Large intestine (tissue), 3 donors: ENCODE measurements around the gene FRS2. TPM values are rescaled to one million over a fixed set of nuclear protein-coding genes. Genes with fewer than 3 reads are reported as not detected.

Experiments
- DNase-seq, 2 donors: peaks; one replicate each; pipeline versions ENCODE4 v3.0.0 to v3.0.0-alpha.2; 2013
- H3K27ac ChIP-seq: one replicate; pipeline ENCODE4 v1.5.1; 2013; ENCODE audit warnings: low read length
- H3K27me3 ChIP-seq: 2 replicates; pipeline ENCODE4 v1.6.1; 2013; ENCODE audit warnings: low read length; ENCODE audit not compliant: control insufficient read depth, insufficient read depth
- H3K36me3 ChIP-seq: 2 replicates; pipeline ENCODE4 v1.6.1; 2013; ENCODE audit warnings: low read length; ENCODE audit not compliant: control insufficient read depth, insufficient read depth
- H3K4me1 ChIP-seq: one replicate; pipeline ENCODE4 v1.6.1; 2013; ENCODE audit warnings: low read length; ENCODE audit not compliant: control insufficient read depth, insufficient read depth
- H3K4me3 ChIP-seq: one replicate; pipeline ENCODE4 v1.5.1; 2013; ENCODE audit warnings: low read length
- H3K9me3 ChIP-seq: one replicate; pipeline ENCODE4 v1.6.1; 2013; ENCODE audit warnings: mild to moderate bottlenecking, low read depth, low read length, moderate library complexity; ENCODE audit not compliant: control insufficient read depth
- WGBS: methylation state at CpG from one replicate; pipeline ENCODE4 v1.1.5; 2013; ENCODE audit warnings: low lambda C conversion rate; ENCODE audit not compliant: insufficient coverage; 5-methylcytosine and 5-hydroxymethylcytosine counted together
- polyA plus RNA-seq: library from polyadenylated mRNA; unstranded; fragments of 120-200 nt; gene quantifications from one replicate; pipeline ENCODE4 v1.2.1, GENCODE V29; 2013

FRS2 gene
- polyA plus RNA-seq, 1 donor = 30.9 TPM

DNA sequence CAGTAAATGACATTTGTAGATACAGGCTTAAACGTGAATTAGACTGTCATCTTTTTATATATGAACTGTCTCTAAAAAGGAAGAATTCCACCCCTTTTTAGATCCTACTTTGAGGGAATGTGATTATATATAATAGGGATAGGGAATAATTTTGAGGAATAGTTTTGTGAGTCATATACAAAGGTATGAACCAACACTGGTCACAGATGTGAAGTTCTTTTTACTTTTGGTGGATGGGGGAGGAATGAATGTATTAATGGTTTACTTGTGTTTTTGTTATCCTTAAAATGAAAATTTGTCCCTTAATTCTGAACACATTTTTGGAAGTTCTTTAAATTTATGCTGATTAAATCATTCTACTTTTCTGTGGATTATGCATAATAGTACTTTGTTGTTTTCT lies 30.4 kb downstream of the FRS2 start:
- no peaks in the 10 kb centered on the region for H3K9me3 ChIP-seq
- H3K27me3 ChIP-seq = no peaks in the 10 kb centered on the region
- WGBS = 86% methylated on average over 1 of the region's 1 CpG
- no peaks in the 10 kb centered on the region for H3K4me1 ChIP-seq
- no peak overlapping the region for H3K4me3 ChIP-seq
- no peak for DNase-seq
- H3K27ac ChIP-seq = no peak overlapping the region
- H3K36me3 ChIP-seq = peaks cover 5% of the 10 kb centered on the region

DNA sequence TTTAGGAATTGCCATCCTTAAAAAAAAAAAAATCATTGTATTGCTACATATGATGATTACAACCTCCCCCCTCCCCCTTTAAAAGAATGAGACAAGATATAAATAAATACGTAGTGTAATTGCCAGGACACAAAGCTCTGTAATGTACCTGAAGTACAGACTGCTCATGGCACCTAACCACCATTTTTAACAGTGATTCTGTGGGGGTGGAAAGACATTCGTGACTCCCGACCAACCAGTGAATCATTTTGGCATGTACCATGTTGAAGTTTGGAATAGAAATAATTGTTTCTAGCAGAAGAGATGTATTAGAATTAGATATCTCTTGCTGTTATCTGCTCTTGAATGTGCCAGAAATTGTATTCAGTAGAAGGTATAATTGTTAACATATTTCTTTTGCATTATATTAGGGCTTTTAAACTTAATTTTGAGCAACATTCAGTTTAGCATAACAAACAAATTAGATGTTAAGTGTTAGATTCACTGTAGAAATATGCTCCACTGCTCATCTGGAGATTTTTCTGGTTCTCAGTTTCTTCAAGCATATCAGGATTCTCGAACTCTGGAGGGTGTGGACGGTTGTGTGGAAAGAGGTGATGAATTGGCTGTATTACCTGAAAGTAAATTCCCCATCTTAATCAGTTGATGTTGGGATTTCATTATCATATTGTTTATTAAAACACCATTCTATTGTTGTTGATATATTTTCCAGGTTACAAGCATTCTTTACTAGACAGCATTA lies 31.1 kb downstream of the FRS2 start:
- Histone ChIP-seq H3K4me3 (no peak overlapping the region), H3K27me3 (no peaks in the 10 kb centered on the region), H3K9me3 (no peaks in the 10 kb centered on the region), H3K27ac (no peak overlapping the region), H3K4me1 (no peaks in the 10 kb centered on the region), H3K36me3 (peaks cover 5% of the 10 kb centered on the region)
- DNase-seq = no peak
- WGBS = no CpG with 5 or more reads among the region's 5 CpGs

DNA sequence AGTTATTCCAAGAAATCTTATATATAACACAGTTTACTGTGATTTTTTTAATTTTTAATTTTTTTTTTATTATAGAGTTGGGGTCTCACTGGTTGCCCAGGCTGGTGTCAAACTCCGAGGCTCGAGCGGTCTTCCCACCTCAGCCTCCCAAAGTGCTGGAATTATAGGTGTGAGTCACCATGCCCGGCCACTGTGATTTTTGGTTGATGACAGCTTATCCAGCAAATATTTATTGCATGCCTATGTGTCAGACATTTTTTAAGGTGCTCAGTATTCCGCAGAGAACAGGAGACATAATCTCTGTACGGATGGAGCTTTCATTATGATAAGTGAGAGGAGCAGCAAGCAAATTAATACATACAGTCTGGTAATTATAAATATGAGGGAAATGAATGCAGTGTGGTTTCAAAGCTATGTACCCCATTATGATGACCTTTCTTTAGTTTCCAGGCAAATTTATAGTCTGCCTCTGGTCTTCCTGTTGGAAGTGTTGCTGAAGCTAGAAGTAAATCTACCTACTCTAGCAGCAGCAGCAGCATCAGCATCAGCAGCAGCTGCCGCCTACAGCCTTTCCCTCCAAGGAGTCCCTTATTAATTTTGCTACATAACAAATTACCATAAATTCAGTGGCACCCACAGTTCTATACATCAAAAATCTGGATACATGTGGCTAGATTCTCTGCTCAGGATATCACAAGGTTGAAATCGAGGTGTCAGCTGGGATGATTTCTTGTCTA lies 32.3 kb downstream of the FRS2 start:
- H3K27me3 ChIP-seq = no peaks in the 10 kb centered on the region
- no peak overlapping the region for H3K27ac ChIP-seq
- DNase-seq = no peak
- peaks cover 5% of the 10 kb centered on the region for H3K36me3 ChIP-seq
- H3K4me1 ChIP-seq = no peaks in the 10 kb centered on the region
- WGBS = no CpG with 5 or more reads among the region's 8 CpGs
- H3K9me3 ChIP-seq = no peaks in the 10 kb centered on the region
- no peak overlapping the region for H3K4me3 ChIP-seq

DNA sequence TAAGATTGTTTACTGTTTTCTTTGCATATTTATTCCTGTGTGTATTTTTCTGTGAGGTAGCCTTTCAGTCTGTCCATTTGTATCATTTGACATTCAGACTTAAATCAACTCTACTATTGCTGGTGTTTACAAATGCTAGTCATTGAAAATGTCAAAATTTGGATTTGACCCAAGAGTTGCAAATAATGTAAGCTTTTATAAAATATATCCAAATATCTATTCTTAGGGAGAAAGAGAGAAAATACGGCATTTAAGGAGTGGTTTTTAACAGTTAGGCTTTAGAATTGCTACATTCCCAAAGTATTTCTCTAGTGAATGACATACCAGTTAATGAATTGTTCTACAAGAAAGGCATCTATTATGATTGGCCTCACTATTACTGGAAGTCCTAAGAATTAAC lies 37.9 kb downstream of the FRS2 start:
- Histone ChIP-seq H3K4me1 (no peaks in the 10 kb centered on the region), H3K9me3 (no peaks in the 10 kb centered on the region), H3K36me3 (no peaks in the 10 kb centered on the region), H3K27ac (no peak overlapping the region), H3K27me3 (no peaks in the 10 kb centered on the region), H3K4me3 (no peak overlapping the region)
- no peak for DNase-seq
- no CpG with 5 or more reads among the region's 1 CpG for WGBS

DNA sequence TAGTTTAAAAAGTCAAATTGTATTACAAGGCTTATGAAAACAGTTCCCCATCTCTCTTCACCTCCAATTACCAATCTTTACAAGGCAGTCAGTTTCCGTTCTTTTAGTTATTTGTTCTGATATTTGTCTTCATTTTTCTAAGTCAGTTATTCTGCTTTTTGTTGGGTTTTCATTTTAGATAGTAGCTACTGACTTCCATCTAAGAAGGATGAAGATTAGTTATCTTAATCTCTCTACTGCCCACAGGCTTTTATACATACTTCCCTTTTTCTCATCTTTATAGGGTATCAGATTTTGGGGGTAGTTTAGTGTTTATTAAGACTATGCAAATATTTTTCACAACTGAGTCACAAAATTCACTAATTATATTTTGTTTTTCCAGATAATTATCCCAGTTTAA lies 38.4 kb downstream of the FRS2 start:
- Histone ChIP-seq H3K27me3 (no peaks in the 10 kb centered on the region), H3K9me3 (no peaks in the 10 kb centered on the region), H3K4me1 (no peaks in the 10 kb centered on the region), H3K27ac (no peak overlapping the region), H3K4me3 (no peak overlapping the region), H3K36me3 (no peaks in the 10 kb centered on the region)
- no peak for DNase-seq
- no CpG with 5 or more reads among the region's 1 CpG for WGBS

DNA sequence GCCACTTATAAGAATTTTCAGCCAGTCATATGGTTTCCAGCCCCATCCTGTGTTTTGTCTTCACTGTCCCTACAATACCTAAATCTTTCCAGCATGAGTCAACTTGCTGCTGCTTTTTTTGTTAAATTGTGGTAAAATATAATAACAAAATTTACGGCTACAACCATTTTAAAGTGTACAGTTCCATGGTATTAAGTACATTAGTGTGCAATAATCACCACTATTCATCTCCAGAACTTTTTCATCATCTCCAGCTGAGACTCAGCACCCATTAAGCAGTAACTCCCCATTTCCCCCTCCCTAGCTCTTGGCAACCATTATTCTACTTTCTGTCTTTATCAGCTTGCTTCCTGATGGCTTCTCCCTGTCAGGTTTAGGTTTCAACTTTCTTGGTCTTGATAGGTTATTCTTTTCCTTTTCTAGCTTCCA lies 39.1 kb downstream of the FRS2 start:
- H3K27me3 ChIP-seq = no peaks in the 10 kb centered on the region
- no CpG with 5 or more reads among the region's 1 CpG for WGBS
- DNase-seq = no peak
- no peak overlapping the region for H3K4me3 ChIP-seq
- no peaks in the 10 kb centered on the region for H3K36me3 ChIP-seq
- no peak overlapping the region for H3K27ac ChIP-seq
- no peaks in the 10 kb centered on the region for H3K9me3 ChIP-seq
- H3K4me1 ChIP-seq = no peaks in the 10 kb centered on the region

DNA sequence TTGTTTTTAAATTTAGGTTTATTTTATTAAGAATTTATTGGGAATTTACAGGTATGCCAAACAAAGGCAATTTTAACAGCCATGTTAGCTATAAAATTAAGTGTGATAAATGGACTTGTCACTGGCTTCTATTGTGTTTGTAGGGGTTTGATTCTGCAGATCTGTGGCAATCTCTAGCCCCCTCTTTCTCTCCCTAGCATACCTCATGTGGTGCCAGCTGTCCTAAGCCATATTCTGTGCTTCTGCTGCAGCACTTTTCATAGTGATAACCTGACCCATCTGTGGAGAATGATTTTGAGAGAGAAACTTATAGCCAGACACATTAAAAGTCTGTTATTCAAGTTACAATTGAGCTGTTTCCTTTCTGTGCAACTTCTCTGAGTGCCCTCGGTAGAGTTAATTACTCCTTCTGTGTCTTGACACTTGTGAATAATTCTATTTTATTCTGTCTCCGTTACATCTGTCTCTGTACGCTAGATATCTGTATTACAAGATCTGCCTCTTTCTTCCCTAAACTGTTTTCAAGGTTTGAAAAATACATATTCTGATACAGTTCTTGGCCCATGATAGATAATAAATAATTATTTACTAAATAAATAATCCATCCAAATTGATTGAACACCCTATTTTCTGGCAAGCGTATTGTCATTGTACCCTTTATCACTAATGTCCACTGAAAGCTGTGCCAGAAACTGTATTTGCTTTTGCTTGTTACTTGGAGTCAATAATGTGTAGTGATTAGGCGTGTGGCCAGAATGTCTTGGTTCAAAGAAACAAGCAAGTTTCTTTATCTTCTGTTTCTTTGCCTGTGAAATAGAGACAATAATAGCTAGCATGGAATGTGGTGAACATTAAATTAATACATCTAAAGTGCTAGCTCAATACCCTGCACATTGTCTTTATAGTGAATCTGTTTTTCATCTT lies 40.0 kb downstream of the FRS2 start:
- WGBS = 67% methylated on average over 4 of the region's 5 CpGs
- Histone ChIP-seq H3K27ac (no peak overlapping the region), H3K9me3 (no peaks in the 10 kb centered on the region), H3K4me1 (no peaks in the 10 kb centered on the region), H3K36me3 (no peaks in the 10 kb centered on the region), H3K4me3 (no peak overlapping the region), H3K27me3 (no peaks in the 10 kb centered on the region)
- no peak for DNase-seq

DNA sequence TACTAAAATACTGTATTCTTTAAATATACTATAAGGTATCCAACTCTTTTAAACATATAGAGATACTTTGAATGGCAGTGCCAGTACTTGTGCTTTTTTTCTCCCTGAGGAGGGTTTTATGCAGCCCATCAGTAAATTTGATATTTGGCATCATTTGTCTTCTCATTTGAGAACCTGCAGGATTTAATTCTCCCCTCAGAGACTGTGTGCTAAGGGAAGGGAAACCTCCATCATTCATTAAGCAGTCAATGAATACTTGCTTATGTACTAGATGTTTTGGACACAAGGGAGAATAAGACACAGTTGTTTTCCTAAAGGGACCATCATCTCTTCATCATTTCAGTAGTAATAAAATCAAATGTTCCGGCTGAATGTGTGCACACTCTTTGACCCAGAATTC lies 40.8 kb downstream of the FRS2 start:
- Histone ChIP-seq H3K36me3 (no peaks in the 10 kb centered on the region), H3K4me1 (no peaks in the 10 kb centered on the region), H3K27ac (no peak overlapping the region), H3K9me3 (no peaks in the 10 kb centered on the region), H3K27me3 (no peaks in the 10 kb centered on the region), H3K4me3 (no peak overlapping the region)
- WGBS = 83% methylated on average over 1 of the region's 1 CpG
- DNase-seq = no peak

DNA sequence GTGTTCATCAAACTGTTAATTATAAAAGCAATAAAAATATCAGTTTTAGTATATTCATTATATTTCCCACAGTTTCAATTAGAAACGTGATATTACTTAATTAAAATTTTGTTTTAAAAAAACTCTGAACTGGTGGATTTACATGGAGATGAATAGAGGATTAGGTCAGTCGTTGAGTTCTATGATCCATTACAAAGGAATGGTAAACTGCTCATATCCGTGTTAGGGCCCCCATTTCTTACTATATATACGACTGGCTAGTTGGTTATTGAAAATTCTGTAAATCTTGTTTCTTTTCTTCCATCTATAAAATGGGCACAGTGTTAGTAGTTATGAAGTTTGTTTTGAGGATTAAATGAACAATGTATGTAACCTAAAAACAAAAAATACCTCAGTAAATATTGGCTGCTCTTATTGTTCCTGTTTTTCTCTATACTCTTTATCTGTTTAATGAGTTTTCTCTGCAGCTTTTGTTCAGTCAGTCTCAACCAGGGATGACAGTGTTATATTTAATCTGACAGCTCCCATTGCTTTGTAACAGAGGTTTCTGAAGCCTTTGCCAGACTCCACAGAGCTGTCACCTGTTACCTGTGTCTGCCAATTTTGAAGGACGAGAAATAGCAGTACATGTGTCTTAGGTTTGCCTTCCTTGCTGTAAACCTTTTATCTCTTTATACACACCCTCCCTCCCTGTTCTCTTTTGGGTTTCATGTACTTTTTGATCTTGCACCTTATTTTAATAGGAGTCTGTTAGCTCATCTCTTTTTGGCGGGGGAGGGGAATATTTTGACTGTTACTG lies 41.5 kb downstream of the FRS2 start:
- Histone ChIP-seq H3K9me3 (no peaks in the 10 kb centered on the region), H3K36me3 (no peaks in the 10 kb centered on the region), H3K4me1 (no peaks in the 10 kb centered on the region), H3K4me3 (no peak overlapping the region), H3K27me3 (no peaks in the 10 kb centered on the region), H3K27ac (no peak overlapping the region)
- no peak for DNase-seq
- 81% methylated on average over 3 of the region's 6 CpGs for WGBS

DNA sequence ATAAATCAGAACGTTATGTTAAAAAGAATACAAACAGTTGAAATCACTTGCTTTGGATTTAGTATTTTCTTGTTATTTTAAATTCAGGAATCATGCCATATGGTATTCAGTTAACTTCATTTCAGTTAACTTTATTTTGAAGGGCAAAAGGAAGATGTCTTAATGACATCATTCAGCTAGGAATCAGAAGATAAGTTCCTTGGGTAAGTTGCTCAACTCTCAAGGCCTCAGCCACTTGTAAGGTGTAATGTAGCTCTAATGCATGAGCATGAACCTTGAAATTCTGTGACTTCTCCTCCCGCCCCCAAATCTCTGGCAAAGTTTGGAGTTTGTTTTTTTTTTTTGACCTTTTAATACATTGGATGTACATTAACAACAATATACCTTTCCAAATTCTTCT lies 42.6 kb downstream of the FRS2 start:
- H3K4me3 ChIP-seq = no peak overlapping the region
- 100% methylated on average over 2 of the region's 2 CpGs for WGBS
- H3K27ac ChIP-seq = no peak overlapping the region
- H3K27me3 ChIP-seq = no peaks in the 10 kb centered on the region
- H3K9me3 ChIP-seq = no peaks in the 10 kb centered on the region
- no peak for DNase-seq
- no peaks in the 10 kb centered on the region for H3K36me3 ChIP-seq
- H3K4me1 ChIP-seq = no peaks in the 10 kb centered on the region
